Endothelial cell of umbilical vein (primary cell): Measurements from ENCODE around the gene FAM193A. TPM values are rescaled to one million over a fixed set of nuclear protein-coding genes. Genes with fewer than 3 reads are reported as not detected.

Source experiments
- BruUV-seq: library from RNA; stranded (reverse); fragments of 400-500 nt; replicated peaks from 2 replicates; lab custom pipeline; 2021; lab: Mats Ljungman, UMichigan
- CTCF ChIA-PET: fragments of 300-600, 350-600 bp; sonication (Branson Sonifier 250); formaldehyde crosslinking; loops from one replicate; lab custom pipeline; 2021; ENCODE audit warnings: antibody characterized with exemption, inconsistent platforms; lab: Charles Lee
- POLR2A ChIA-PET: fragments of 300-600, 350-600 bp; sonication (Branson Sonifier 250); formaldehyde crosslinking; loops from one replicate; lab custom pipeline; 2021; ENCODE audit warnings: antibody characterized with exemption, inconsistent platforms; lab: Charles Lee
- DNase-seq: peaks from one replicate; pipeline ENCODE4 v3.0.0-alpha.2; 2011; ENCODE audit warnings: low read depth, low spot score
- FAIRE-seq: peaks from 2 replicates; lab custom pipeline; 2011; peaks lifted over from hg19 to GRCh38; lab: Jason Lieb, UNC
- H2AFZ ChIP-seq: 2 replicates; pipeline ENCODE4 v1.6.0; 2012; ENCODE audit warnings: low read depth, low read length, control low read depth, inconsistent platforms
- H3K27ac ChIP-seq: 2 replicates; pipeline ENCODE4 v1.5.1; 2011; ENCODE audit warnings: low read depth, mild to moderate bottlenecking, control low read depth, low read length, moderate library complexity; ENCODE audit not compliant: insufficient read depth
- H3K27me3 ChIP-seq, 2 experiments: 2 replicates each; pipeline versions ENCODE4 v1.6.0 to v1.6.1; 2011; ENCODE audit warnings: low read length in 2 of 2, mixed read lengths in 1 of 2; ENCODE audit not compliant: control insufficient read depth in 2 of 2, insufficient read depth in 2 of 2
- H3K36me3 ChIP-seq, 2 experiments: 2 replicates in 1 of 2; 3 replicates in 1 of 2; pipeline ENCODE4 v1.5.1; 2011; ENCODE audit warnings: low read length in 2 of 2, mild to moderate bottlenecking in 1 of 2, moderate library complexity in 1 of 2; ENCODE audit not compliant: control insufficient read depth in 2 of 2, insufficient read depth in 2 of 2; ENCODE audit errors: extremely low read depth in 1 of 2
- H3K4me1 ChIP-seq: 3 replicates; pipeline ENCODE4 v1.5.1; 2011; ENCODE audit warnings: mild to moderate bottlenecking, low read length; ENCODE audit not compliant: control insufficient read depth, insufficient read depth; ENCODE audit errors: extremely low read depth
- H3K4me2 ChIP-seq: 2 replicates; pipeline ENCODE4 v1.6.1; 2011; ENCODE audit warnings: low read length, control low read depth, mixed read lengths; ENCODE audit not compliant: insufficient read depth
- H3K4me3 ChIP-seq, 3 experiments: fragments of 200-600 bp in 1 of 3; sonication (generic), shearing (Covaris generic) in 1 of 3; replicated peaks in 1 of 3; 2 replicates each; pipeline ENCODE4 v1.5.1; 2011 to 2016; ENCODE audit warnings: control low read depth in 3 of 3, low read length in 3 of 3, mild to moderate bottlenecking in 2 of 3, inconsistent platforms in 1 of 3, low read depth in 1 of 3, moderate library complexity in 1 of 3; ENCODE audit not compliant: insufficient read depth in 1 of 3
- H3K79me2 ChIP-seq: 2 replicates; pipeline ENCODE4 v1.6.0; 2012; ENCODE audit warnings: low read length, inconsistent platforms; ENCODE audit not compliant: control insufficient read depth, insufficient read depth
- H3K9ac ChIP-seq: replicated peaks from 2 replicates; pipeline ENCODE3; 2011; ENCODE audit warnings: low read length, control low read depth; ENCODE audit not compliant: insufficient read depth; ENCODE audit errors: extremely low read depth
- H3K9me1 ChIP-seq: replicated peaks from 3 replicates; pipeline ENCODE4 v1.6.0; 2011; ENCODE audit warnings: mild to moderate bottlenecking, low read length; ENCODE audit not compliant: control insufficient read depth, insufficient read depth; ENCODE audit errors: extremely low read depth
- H3K9me3 ChIP-seq: replicated peaks from 2 replicates; pipeline ENCODE4 v1.5.1; 2012; ENCODE audit warnings: low read length, inconsistent platforms; ENCODE audit not compliant: control insufficient read depth, insufficient read depth
- H4K20me1 ChIP-seq: replicated peaks from 2 replicates; pipeline ENCODE3; 2011; ENCODE audit warnings: mild to moderate bottlenecking, low read length; ENCODE audit not compliant: control insufficient read depth, insufficient read depth; ENCODE audit errors: extremely low read depth
- EZH2 ChIP-seq: IDR thresholded peaks from 2 replicates; pipeline ENCODE4 v1.6.1; 2012; ENCODE audit warnings: borderline replicate concordance, low read depth, mild to moderate bottlenecking, moderate library complexity, low read length, inconsistent platforms; ENCODE audit not compliant: severe bottlenecking
- FOS ChIP-seq: IDR thresholded peaks from 2 replicates; pipeline ENCODE4 v1.6.1; 2011; ENCODE audit warnings: mild to moderate bottlenecking, low read length, moderate library complexity, borderline replicate concordance; ENCODE audit not compliant: insufficient read depth
- JUN ChIP-seq: IDR thresholded peaks from 2 replicates; pipeline ENCODE4 v1.6.1; 2011; ENCODE audit warnings: borderline replicate concordance, low read depth; ENCODE audit not compliant: insufficient read length, insufficient read depth
- MYC ChIP-seq: IDR thresholded peaks from one replicate; pipeline ENCODE4 v1.6.1; 2011; ENCODE audit warnings: mild to moderate bottlenecking, low read depth, low read length
- POLR2A ChIP-seq: IDR thresholded peaks from 2 replicates; pipeline ENCODE4 v1.6.1; 2012; ENCODE audit warnings: low read depth, mild to moderate bottlenecking, control low read depth, low read length
- POLR2AphosphoS5 ChIP-seq: IDR thresholded peaks from 2 replicates; pipeline ENCODE4 v1.6.1; 2012; ENCODE audit warnings: low read depth, mild to moderate bottlenecking, control low read depth, low read length, moderate library complexity; ENCODE audit not compliant: insufficient read depth
- dilution Hi-C: fragments of 300-500 bp; cut with MboI; formaldehyde crosslinking; loops from one replicate; pipeline ENCODE4 v1.15.0; 2019; ENCODE audit warnings: low sequenced_read_pairs; ENCODE audit not compliant: extremely low pct_ligation_motif_present
- intact Hi-C: fragments of 100-400 bp; cut with micrococcal nuclease; formaldehyde crosslinking; loops from one replicate; pipeline ENCODE4 v1.10.0; 2022
- polyA plus RNA-seq, 4 experiments: library from polyadenylated mRNA; depleted of rRNA in 3 of 4; stranded (reverse) in 3 of 4; unstranded in 1 of 4; fragments of >200 nt; gene quantifications; 2 replicates each; pipeline versions ENCODE4 v1.2.1 to v1.2.3, GENCODE V29; 2011 to 2012; ENCODE audit warnings: missing spikeins in 1 of 4
- small RNA-seq: library from RNA; depleted of rRNA; stranded (forward); fragments of <200 nt; gene quantifications from one replicate; pipeline ENCODE3, GENCODE V24; 2012; ENCODE audit warnings: low replicate concordance, low read depth; ENCODE audit not compliant: insufficient read depth, insufficient read length
- total RNA-seq: library from RNA; stranded (reverse); gene quantifications from 2 replicates; pipeline ENCODE4 v1.2.3, GENCODE V29; 2021
- TF ChIP-seq, protein P1 (sequence below), 2 donors: IDR thresholded peaks; 1 replicate in 1 of 2; 2 replicates in 1 of 2; pipeline ENCODE4 v1.5.1; 2011; ENCODE audit warnings: low read length in 2 of 2, mild to moderate bottlenecking in 2 of 2, moderate library complexity in 2 of 2, control low read depth in 1 of 2, inconsistent platforms in 1 of 2, low read depth in 1 of 2; ENCODE audit not compliant: insufficient read depth in 1 of 2; ENCODE audit errors: extremely low read depth in 1 of 2

Gene FAM193A
- total and polyA plus RNA-seq, 2 donors (not counting 3 experiments of a cell fraction or from before 2014, with no cell fraction given), result 12.3 to 32.1 TPM

DNA sequence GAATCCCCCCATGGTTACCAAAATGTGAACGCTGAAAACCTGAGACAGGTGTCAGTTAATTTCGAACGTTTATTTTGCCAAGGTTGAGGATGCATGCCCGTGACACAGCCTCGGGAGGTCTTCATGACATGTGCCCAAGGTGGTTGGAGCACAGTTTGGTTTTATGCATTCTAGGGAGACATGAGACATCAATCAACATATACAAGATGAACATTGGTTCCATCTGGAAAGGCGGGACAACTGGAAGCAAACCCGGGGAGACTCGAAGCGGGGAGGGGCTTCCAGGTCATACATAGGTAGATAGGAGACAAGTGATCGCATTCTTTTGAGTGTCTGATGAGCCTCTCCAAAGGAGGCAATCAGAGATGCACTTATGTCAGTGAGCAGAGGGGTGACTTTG is 245.5 kb downstream of the FAM193A start:
- Histone ChIP-seq H3K4me3 (no peak overlapping the region), H3K9me1 (no peaks in the 10 kb centered on the region), H3K36me3 (no peaks in the 10 kb centered on the region), H3K4me1 (no peaks in the 10 kb centered on the region), H3K9me3 (no peaks in the 10 kb centered on the region), H3K79me2 (no peaks in the 10 kb centered on the region), H3K27ac (no peak overlapping the region), H2AFZ (no peak overlapping the region), H3K4me2 (no peak overlapping the region), H3K27me3 (peaks cover 10 to 14% of the 10 kb centered on the region in 2 experiments), H3K9ac (no peak overlapping the region), H4K20me1 (no peaks in the 10 kb centered on the region)
- DNase-seq (no peak), FAIRE-seq (no peak)
- dilution Hi-C loops, result no loop called here
- POLR2A ChIA-PET, result no interaction called here
- TF ChIP-seq, protein P1, sequence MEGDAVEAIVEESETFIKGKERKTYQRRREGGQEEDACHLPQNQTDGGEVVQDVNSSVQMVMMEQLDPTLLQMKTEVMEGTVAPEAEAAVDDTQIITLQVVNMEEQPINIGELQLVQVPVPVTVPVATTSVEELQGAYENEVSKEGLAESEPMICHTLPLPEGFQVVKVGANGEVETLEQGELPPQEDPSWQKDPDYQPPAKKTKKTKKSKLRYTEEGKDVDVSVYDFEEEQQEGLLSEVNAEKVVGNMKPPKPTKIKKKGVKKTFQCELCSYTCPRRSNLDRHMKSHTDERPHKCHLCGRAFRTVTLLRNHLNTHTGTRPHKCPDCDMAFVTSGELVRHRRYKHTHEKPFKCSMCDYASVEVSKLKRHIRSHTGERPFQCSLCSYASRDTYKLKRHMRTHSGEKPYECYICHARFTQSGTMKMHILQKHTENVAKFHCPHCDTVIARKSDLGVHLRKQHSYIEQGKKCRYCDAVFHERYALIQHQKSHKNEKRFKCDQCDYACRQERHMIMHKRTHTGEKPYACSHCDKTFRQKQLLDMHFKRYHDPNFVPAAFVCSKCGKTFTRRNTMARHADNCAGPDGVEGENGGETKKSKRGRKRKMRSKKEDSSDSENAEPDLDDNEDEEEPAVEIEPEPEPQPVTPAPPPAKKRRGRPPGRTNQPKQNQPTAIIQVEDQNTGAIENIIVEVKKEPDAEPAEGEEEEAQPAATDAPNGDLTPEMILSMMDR (IDR thresholded peaks at IDR 0.05; ENCODE audit: extremely low read depth in 1 of 2, insufficient read depth in 1 of 2, low read depth in 1 of 2, low read length in 2 of 2), result no peak
- no peak for TF ChIP-seq POLR2A
- no peak for TF ChIP-seq MYC
- TF ChIP-seq FOS, result no peak
- no peak for TF ChIP-seq EZH2
- TF ChIP-seq POLR2AphosphoS5, result no peak
- no peak for TF ChIP-seq JUN
- BruUV-seq, result no TSS peak
- CTCF ChIA-PET, result interaction anchor here (1.0 to 2.7 kb wide), 3 partner anchors 8 to 26 kb away, joined by 3 to 10 read pairs (median 3); partner anchors contain the start of gene TNIP2
- intact Hi-C loops, result no loop called here

Small RNAs within 50 kb of the gene (small RNA-seq; reads per million reads assigned to genes)
- gene CR545473.1 (not detected), gene RF00019 (not detected)

Other genes with a start within 250 kb of the FAM193A start
- gene ZFYVE28, start 118.0 kb upstream of the FAM193A start, total RNA-seq, result 7.1 and 10.8 TPM in 2 replicates
- 5.8 and 7.2 TPM in 2 replicates for gene ZFYVE28, start 118.0 kb upstream of the FAM193A start, polyA plus RNA-seq
- gene CFAP99, start 117.7 kb upstream of the FAM193A start, total RNA-seq, result 0.12 TPM in 1 of 2 replicates, not detected in the other
- 0.03 TPM in 1 of 2 replicates, not detected in the other for gene CFAP99, start 117.7 kb upstream of the FAM193A start, polyA plus RNA-seq
- 67.5 and 71.4 TPM in 2 replicates for gene RNF4, start 67.5 kb upstream of the FAM193A start, total RNA-seq
- gene RNF4, start 67.5 kb upstream of the FAM193A start, polyA plus RNA-seq, result 56.9 and 64.3 TPM in 2 replicates
- 49.0 and 52.1 TPM in 2 replicates for gene TNIP2, start 219.7 kb downstream of the FAM193A start, total RNA-seq
- 37.7 and 40.4 TPM in 2 replicates for gene TNIP2, start 219.7 kb downstream of the FAM193A start, polyA plus RNA-seq